NCI-H345 treated with DMSO at 0.1 percent for 48 hours (cell line): ENCODE results near the gene ANO2.

ENCODE experiments used
- DNase-seq: peaks from one replicate; lab custom pipeline; 2025; ENCODE audit not compliant: unreplicated experiment; lab: John Stamatoyannopoulos, UW

Gene ANO2

GRCh38 chr12:5921027-5921909 lies 23.8 kb downstream of the ANO2 start:
- DNase-seq, result no peak

- DNase-seq, result no peak
These were observed 28.2 kb downstream of the ANO2 start for GRCh38 chr12:5916785-5917290.

- no peak for DNase-seq
These were observed 29.5 kb downstream of the ANO2 start for GRCh38 chr12:5915511-5915910.

- no peak for DNase-seq
These were observed 30.5 kb downstream of the ANO2 start for GRCh38 chr12:5914387-5915149.

GRCh38 chr12:5913387-5913786 lies 31.7 kb downstream of the ANO2 start:
- DNase-seq, result no peak

- no peak for DNase-seq
These were observed 32.4 kb downstream of the ANO2 start for GRCh38 chr12:5912437-5913334.

GRCh38 chr12:5912011-5912410 lies 33.0 kb downstream of the ANO2 start:
- DNase-seq, result no peak

- DNase-seq, result no peak
These were observed 34.1 kb downstream of the ANO2 start for GRCh38 chr12:5910790-5911548.

- no peak for DNase-seq
These were observed 35.5 kb downstream of the ANO2 start for GRCh38 chr12:5909560-5909959.

- DNase-seq, result no peak
These were observed 36.8 kb downstream of the ANO2 start for GRCh38 chr12:5908251-5908650.

GRCh38 chr12:5907807-5908206 lies 37.3 kb downstream of the ANO2 start:
- no peak for DNase-seq

GRCh38 chr12:5905757-5906156 lies 39.3 kb downstream of the ANO2 start:
- no peak for DNase-seq

- DNase-seq, result no peak
These were observed 40.1 kb downstream of the ANO2 start for GRCh38 chr12:5904969-5905368.

GRCh38 chr12:5904441-5904840 lies 40.6 kb downstream of the ANO2 start:
- no peak for DNase-seq

GRCh38 chr12:5902736-5903135 lies 42.3 kb downstream of the ANO2 start:
- DNase-seq, result no peak

GRCh38 chr12:5901416-5901815 lies 43.6 kb downstream of the ANO2 start:
- DNase-seq, result no peak

- no peak for DNase-seq
These were observed 44.4 kb downstream of the ANO2 start for GRCh38 chr12:5900533-5901205.

GRCh38 chr12:5900076-5900475 lies 45.0 kb downstream of the ANO2 start:
- DNase-seq, result no peak

GRCh38 chr12:5899675-5900074 lies 45.4 kb downstream of the ANO2 start:
- no peak for DNase-seq

- DNase-seq, result no peak
These were observed 46.2 kb downstream of the ANO2 start for GRCh38 chr12:5898874-5899273.
